HepG2 (cell line): Measurements from ENCODE around the gene SLC50A1. TPM values are rescaled to one million over a fixed set of nuclear protein-coding genes. Genes with fewer than 3 reads are reported as not detected.

Experiments used
- ERF ChIP-seq: IDR thresholded peaks from 2 replicates; pipeline ENCODE4 v1.6.1; 2018; ENCODE audit warnings: missing biosample characterization, missing genetic modification reagents
- ESRRA ChIP-seq: sonication (generic); formaldehyde crosslinking; IDR thresholded peaks from 2 replicates; pipeline ENCODE4 v1.5.1; 2020; ENCODE audit warnings: mild to moderate bottlenecking, low read depth, missing genetic modification reagents
- HOXA7 ChIP-seq: sonication (generic); formaldehyde crosslinking; IDR thresholded peaks from 2 replicates; pipeline ENCODE4 v1.8.1; 2022; ENCODE audit warnings: mild to moderate bottlenecking, missing genetic modification reagents, moderate library complexity
- MYC ChIP-seq: sonication (generic); formaldehyde crosslinking; IDR thresholded peaks from 2 replicates; pipeline ENCODE4 v1.9.0; 2021; ENCODE audit warnings: missing genetic modification reagents, borderline replicate concordance
- NBN ChIP-seq: fragments of 450-650 bp; conservative IDR thresholded peaks from 2 replicates; pipeline ENCODE4 v1.6.1; 2017
- REXO4 ChIP-seq: sonication (generic); formaldehyde crosslinking; IDR thresholded peaks from 2 replicates; pipeline ENCODE4 v1.8.0; 2022; ENCODE audit warnings: missing genetic modification reagents, mild to moderate bottlenecking, borderline replicate concordance
- ZNF512 ChIP-seq: sonication (generic); formaldehyde crosslinking; IDR thresholded peaks from 2 replicates; pipeline ENCODE4 v1.4.0; 2020; ENCODE audit warnings: mild to moderate bottlenecking, missing genetic modification reagents
- ZNF629 ChIP-seq: sonication (generic); formaldehyde crosslinking; conservative IDR thresholded peaks from 2 replicates; pipeline ENCODE4 v1.5.0; 2020; ENCODE audit warnings: missing genetic modification reagents
- ZNF878 ChIP-seq: sonication (generic); formaldehyde crosslinking; IDR thresholded peaks from 2 replicates; pipeline ENCODE4 v1.8.1; 2023; ENCODE audit warnings: mild to moderate bottlenecking, missing genetic modification reagents, moderate library complexity
- polyA plus RNA-seq, 8 experiments: library from polyadenylated mRNA; depleted of rRNA in 3 of 8; stranded (reverse) in 7 of 8; unstranded in 1 of 8; fragments of >200 nt; fragmentation: Illumina TruSeq in 4 of 8; extraction: Trizol in 4 of 8; gene quantifications; 2 replicates each; pipeline versions ENCODE4 v1.2.1 to v1.2.3, GENCODE V29; 2011 to 2016; ENCODE audit warnings: low read depth in 4 of 8, missing spikeins in 1 of 8, mixed read lengths in 1 of 8; ENCODE audit not compliant: insufficient read depth in 1 of 8
- total RNA-seq, 5 experiments: library from RNA; depleted of rRNA; stranded (reverse); fragments of >200 nt; fragmentation: Illumina TruSeq; extraction: Trizol; gene quantifications; 2 replicates each; pipeline ENCODE4 v1.2.3, GENCODE V29; 2016; ENCODE audit warnings: low read depth in 1 of 5
- TF ChIP-seq, protein P1 (sequence below): sonication (generic); formaldehyde crosslinking; IDR thresholded peaks from 2 replicates; pipeline ENCODE4 v1.5.0; 2020; ENCODE audit warnings: mild to moderate bottlenecking, missing genetic modification reagents, borderline replicate concordance
- TF ChIP-seq, protein P2 (sequence below): sonication (generic); formaldehyde crosslinking; conservative IDR thresholded peaks from 2 replicates; pipeline ENCODE4 v1.8.0; 2022; ENCODE audit warnings: mild to moderate bottlenecking, moderate library complexity, missing genetic modification reagents
- TF ChIP-seq, protein P3 (sequence below): sonication (generic); formaldehyde crosslinking; IDR thresholded peaks from 2 replicates; pipeline ENCODE4 v1.5.0; 2020; ENCODE audit warnings: mild to moderate bottlenecking, missing genetic modification reagents, borderline replicate concordance

Gene SLC50A1
- total and polyA plus RNA-seq, 2 of the 13 experiments (the other 11 are each of a cell fraction or from before 2014, with no cell fraction given) = 22.5 to 46.8 TPM

DNA sequence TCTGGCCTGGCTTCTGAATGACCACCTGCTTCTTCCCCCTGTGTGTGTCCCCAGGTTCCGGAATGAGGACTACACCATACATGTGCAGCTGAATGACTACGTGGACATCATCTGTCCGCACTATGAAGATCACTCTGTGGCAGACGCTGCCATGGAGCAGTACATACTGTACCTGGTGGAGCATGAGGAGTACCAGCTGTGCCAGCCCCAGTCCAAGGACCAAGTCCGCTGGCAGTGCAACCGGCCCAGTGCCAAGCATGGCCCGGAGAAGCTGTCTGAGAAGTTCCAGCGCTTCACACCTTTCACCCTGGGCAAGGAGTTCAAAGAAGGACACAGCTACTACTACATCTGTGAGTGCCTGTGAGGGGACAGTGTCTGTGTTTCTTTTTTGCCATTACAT lies 4.4 kb upstream of the SLC50A1 start (continued):
- TF ChIP-seq, protein P1, sequence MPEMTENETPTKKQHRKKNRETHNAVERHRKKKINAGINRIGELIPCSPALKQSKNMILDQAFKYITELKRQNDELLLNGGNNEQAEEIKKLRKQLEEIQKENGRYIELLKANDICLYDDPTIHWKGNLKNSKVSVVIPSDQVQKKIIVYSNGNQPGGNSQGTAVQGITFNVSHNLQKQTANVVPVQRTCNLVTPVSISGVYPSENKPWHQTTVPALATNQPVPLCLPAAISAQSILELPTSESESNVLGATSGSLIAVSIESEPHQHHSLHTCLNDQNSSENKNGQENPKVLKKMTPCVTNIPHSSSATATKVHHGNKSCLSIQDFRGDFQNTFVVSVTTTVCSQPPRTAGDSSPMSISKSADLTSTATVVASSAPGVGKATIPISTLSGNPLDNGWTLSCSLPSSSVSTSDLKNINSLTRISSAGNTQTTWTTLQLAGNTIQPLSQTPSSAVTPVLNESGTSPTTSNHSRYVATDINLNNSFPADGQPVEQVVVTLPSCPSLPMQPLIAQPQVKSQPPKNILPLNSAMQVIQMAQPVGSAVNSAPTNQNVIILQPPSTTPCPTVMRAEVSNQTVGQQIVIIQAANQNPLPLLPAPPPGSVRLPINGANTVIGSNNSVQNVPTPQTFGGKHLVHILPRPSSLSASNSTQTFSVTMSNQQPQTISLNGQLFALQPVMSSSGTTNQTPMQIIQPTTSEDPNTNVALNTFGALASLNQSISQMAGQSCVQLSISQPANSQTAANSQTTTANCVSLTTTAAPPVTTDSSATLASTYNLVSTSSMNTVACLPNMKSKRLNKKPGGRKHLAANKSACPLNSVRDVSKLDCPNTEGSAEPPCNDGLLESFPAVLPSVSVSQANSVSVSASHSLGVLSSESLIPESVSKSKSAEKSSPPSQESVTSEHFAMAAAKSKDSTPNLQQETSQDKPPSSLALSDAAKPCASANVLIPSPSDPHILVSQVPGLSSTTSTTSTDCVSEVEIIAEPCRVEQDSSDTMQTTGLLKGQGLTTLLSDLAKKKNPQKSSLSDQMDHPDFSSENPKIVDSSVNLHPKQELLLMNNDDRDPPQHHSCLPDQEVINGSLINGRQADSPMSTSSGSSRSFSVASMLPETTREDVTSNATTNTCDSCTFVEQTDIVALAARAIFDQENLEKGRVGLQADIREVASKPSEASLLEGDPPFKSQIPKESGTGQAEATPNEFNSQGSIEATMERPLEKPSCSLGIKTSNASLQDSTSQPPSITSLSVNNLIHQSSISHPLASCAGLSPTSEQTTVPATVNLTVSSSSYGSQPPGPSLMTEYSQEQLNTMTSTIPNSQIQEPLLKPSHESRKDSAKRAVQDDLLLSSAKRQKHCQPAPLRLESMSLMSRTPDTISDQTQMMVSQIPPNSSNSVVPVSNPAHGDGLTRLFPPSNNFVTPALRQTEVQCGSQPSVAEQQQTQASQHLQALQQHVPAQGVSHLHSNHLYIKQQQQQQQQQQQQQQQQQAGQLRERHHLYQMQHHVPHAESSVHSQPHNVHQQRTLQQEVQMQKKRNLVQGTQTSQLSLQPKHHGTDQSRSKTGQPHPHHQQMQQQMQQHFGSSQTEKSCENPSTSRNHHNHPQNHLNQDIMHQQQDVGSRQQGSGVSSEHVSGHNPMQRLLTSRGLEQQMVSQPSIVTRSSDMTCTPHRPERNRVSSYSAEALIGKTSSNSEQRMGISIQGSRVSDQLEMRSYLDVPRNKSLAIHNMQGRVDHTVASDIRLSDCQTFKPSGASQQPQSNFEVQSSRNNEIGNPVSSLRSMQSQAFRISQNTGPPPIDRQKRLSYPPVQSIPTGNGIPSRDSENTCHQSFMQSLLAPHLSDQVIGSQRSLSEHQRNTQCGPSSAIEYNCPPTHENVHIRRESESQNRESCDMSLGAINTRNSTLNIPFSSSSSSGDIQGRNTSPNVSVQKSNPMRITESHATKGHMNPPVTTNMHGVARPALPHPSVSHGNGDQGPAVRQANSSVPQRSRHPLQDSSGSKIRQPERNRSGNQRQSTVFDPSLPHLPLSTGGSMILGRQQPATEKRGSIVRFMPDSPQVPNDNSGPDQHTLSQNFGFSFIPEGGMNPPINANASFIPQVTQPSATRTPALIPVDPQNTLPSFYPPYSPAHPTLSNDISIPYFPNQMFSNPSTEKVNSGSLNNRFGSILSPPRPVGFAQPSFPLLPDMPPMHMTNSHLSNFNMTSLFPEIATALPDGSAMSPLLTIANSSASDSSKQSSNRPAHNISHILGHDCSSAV = no peak
- TF ChIP-seq ERF (CRISPR knock-in tag) (no peak; the same call in 1 of the 2 replicates), ZNF629 (CRISPR knock-in tag) (no peak), ZNF878 (CRISPR knock-in tag) (no peak), ESRRA (no peak), HOXA7 (CRISPR knock-in tag) (no peak), NBN (no peak), MYC (CRISPR knock-in tag) (no peak), REXO4 (no peak), ZNF512 (CRISPR knock-in tag) (no peak)
- TF ChIP-seq, protein P2, sequence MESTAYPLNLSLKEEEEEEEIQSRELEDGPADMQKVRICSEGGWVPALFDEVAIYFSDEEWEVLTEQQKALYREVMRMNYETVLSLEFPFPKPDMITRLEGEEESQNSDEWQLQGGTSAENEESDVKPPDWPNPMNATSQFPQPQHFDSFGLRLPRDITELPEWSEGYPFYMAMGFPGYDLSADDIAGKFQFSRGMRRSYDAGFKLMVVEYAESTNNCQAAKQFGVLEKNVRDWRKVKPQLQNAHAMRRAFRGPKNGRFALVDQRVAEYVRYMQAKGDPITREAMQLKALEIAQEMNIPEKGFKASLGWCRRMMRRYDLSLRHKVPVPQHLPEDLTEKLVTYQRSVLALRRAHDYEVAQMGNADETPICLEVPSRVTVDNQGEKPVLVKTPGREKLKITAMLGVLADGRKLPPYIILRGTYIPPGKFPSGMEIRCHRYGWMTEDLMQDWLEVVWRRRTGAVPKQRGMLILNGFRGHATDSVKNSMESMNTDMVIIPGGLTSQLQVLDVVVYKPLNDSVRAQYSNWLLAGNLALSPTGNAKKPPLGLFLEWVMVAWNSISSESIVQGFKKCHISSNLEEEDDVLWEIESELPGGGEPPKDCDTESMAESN = no peak
- TF ChIP-seq, protein P3, sequence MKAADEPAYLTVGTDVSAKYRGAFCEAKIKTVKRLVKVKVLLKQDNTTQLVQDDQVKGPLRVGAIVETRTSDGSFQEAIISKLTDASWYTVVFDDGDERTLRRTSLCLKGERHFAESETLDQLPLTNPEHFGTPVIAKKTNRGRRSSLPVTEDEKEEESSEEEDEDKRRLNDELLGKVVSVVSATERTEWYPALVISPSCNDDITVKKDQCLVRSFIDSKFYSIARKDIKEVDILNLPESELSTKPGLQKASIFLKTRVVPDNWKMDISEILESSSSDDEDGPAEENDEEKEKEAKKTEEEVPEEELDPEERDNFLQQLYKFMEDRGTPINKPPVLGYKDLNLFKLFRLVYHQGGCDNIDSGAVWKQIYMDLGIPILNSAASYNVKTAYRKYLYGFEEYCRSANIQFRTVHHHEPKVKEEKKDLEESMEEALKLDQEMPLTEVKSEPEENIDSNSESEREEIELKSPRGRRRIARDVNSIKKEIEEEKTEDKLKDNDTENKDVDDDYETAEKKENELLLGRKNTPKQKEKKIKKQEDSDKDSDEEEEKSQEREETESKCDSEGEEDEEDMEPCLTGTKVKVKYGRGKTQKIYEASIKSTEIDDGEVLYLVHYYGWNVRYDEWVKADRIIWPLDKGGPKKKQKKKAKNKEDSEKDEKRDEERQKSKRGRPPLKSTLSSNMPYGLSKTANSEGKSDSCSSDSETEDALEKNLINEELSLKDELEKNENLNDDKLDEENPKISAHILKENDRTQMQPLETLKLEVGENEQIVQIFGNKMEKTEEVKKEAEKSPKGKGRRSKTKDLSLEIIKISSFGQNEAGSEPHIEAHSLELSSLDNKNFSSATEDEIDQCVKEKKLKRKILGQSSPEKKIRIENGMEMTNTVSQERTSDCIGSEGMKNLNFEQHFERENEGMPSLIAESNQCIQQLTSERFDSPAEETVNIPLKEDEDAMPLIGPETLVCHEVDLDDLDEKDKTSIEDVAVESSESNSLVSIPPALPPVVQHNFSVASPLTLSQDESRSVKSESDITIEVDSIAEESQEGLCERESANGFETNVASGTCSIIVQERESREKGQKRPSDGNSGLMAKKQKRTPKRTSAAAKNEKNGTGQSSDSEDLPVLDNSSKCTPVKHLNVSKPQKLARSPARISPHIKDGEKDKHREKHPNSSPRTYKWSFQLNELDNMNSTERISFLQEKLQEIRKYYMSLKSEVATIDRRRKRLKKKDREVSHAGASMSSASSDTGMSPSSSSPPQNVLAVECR = peak; percentile 53; the same call in 1 of the 2 replicates
